Natural killer cell (primary cell): ENCODE results near the gene BFSP1. TPM values are rescaled to one million over a fixed set of nuclear protein-coding genes. Genes with fewer than 3 reads are reported as not detected.

Experiments used
- ATAC-seq, 3 donors: fragments of 150-1000 bp in 2 of 3; fragments of 200-7000 bp in 1 of 3; cut with Tn5 transposase; 1 replicate in 1 of 3; 2 replicates in 2 of 3; pipeline ENCODE4 v1.10.0; 2021; ENCODE audit warnings: mild to moderate bottlenecking in 2 of 3, moderate library complexity in 2 of 3
- DNase-seq, 2 donors: peaks; one replicate each; pipeline versions ENCODE4 v3.0.0 to v3.0.0-alpha.2; 2013 to 2021; ENCODE audit warnings: mixed read lengths in 1 of 2
- H3K27ac ChIP-seq: one replicate; pipeline ENCODE4 v1.5.1; 2013; ENCODE audit warnings: mild to moderate bottlenecking, low read length
- H3K27me3 ChIP-seq: one replicate; pipeline ENCODE4 v1.6.1; 2013; ENCODE audit warnings: low read length; ENCODE audit not compliant: control insufficient read depth, insufficient read depth
- H3K36me3 ChIP-seq: one replicate; pipeline ENCODE4 v1.6.1; 2013; ENCODE audit warnings: low read length; ENCODE audit not compliant: control insufficient read depth, insufficient read depth
- H3K4me1 ChIP-seq: one replicate; pipeline ENCODE4 v1.6.1; 2013; ENCODE audit warnings: low read length; ENCODE audit not compliant: control insufficient read depth, insufficient read depth
- H3K4me3 ChIP-seq: one replicate; pipeline ENCODE4 v1.5.1; 2013; ENCODE audit warnings: low read length
- H3K9me3 ChIP-seq: one replicate; pipeline ENCODE4 v1.6.1; 2013; ENCODE audit warnings: low read length; ENCODE audit not compliant: control insufficient read depth, insufficient read depth
- H3K27ac Mint-ChIP-seq, 2 donors: one replicate each; pipeline ENCODE4 v1.8.0; 2022; ENCODE audit warnings: mild to moderate bottlenecking in 2 of 2, mixed read lengths in 2 of 2, moderate library complexity in 1 of 2
- H3K27me3 Mint-ChIP-seq, 2 donors: one replicate each; pipeline ENCODE4 v1.8.0; 2022; ENCODE audit warnings: low read depth in 2 of 2, mixed read lengths in 2 of 2
- H3K36me3 Mint-ChIP-seq: one replicate; pipeline ENCODE4 v1.8.0; 2022; ENCODE audit warnings: mixed read lengths
- H3K4me1 Mint-ChIP-seq, 2 donors: one replicate each; pipeline ENCODE4 v1.8.0; 2022; ENCODE audit warnings: mixed read lengths in 2 of 2
- H3K4me3 Mint-ChIP-seq: one replicate; pipeline ENCODE4 v1.8.0; 2022; ENCODE audit warnings: mild to moderate bottlenecking, moderate library complexity, mixed read lengths
- H3K9me3 Mint-ChIP-seq, 2 donors: one replicate each; pipeline ENCODE4 v1.8.0; 2022; ENCODE audit warnings: mixed read lengths in 2 of 2
- CTCF ChIP-seq: fragments of 200-600 bp; IDR thresholded peaks from one replicate; pipeline ENCODE4 v1.8.0; 2022; ENCODE audit warnings: antibody characterized with exemption
- WGBS: methylation state at CpG from one replicate; pipeline ENCODE4 v1.1.7; 2013; ENCODE audit warnings: missing lambda C conversion rate; ENCODE audit not compliant: insufficient coverage; 5-methylcytosine and 5-hydroxymethylcytosine counted together
- intact Hi-C: fragments of 100-400 bp; cut with micrococcal nuclease; formaldehyde crosslinking; loops from one replicate; pipeline ENCODE4 v1.14.2; 2022
- total RNA-seq, 4 donors: library from RNA; stranded (reverse); fragments of 120-200 nt in 1 of 4; gene quantifications; one replicate each; pipeline versions ENCODE4 v1.2.3 to v1.2.4, GENCODE V29; 2013 to 2022

BFSP1 gene
- total RNA-seq, 3 donors from 2014 or later (not counting 1 experiment from before 2014, with no cell fraction given) = 2.7 to 7.3 (median 3.7) TPM

- no peaks in the 10 kb centered on the region for H3K36me3 ChIP-seq
- WGBS = 95% methylated on average over 8 of the region's 8 CpGs
- no peak overlapping the region for H3K4me3 ChIP-seq
- H3K4me1 ChIP-seq = peaks cover 12% of the 10 kb centered on the region
- H3K27me3 ChIP-seq = no peaks in the 10 kb centered on the region
- no peak overlapping the region for H3K27ac ChIP-seq
- H3K9me3 Mint-ChIP-seq = no peaks in the 10 kb centered on the region
- no peak for TF ChIP-seq CTCF
- H3K36me3 Mint-ChIP-seq = no peaks in the 10 kb centered on the region
- no peak for DNase-seq
- H3K4me1 Mint-ChIP-seq = peaks cover 44 to 53% of the 10 kb centered on the region in 2 donors
- H3K4me3 Mint-ChIP-seq = no peak overlapping the region
- no peak overlapping the region for H3K27ac Mint-ChIP-seq
- intact Hi-C loops = no loop called here
- no peaks in the 10 kb centered on the region for H3K27me3 Mint-ChIP-seq
- H3K9me3 ChIP-seq = no peaks in the 10 kb centered on the region
- ATAC-seq = no peak
Measured at GRCh38 chr20:17576215-17576614, 45.0 kb upstream of the BFSP1 start.

DNA sequence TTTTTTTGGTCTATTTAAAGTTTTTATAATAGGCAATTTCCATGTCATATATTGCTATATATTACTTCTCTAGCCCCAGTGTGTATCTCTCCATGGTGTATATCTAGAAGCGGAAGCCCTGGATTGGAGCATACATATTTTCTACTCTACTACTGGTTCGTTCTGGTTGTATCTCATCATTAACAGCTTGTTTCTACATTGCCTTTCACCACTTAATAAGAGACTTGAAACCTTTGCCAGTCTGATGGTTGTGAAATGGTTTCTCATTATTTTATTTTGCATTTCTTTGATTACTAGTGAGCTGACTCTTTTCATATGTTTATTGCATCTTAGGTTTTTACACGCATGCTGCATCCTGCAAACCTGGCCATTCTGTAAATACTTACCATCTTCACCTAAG lies 42.3 kb upstream of the BFSP1 start:
- H3K36me3 ChIP-seq = no peaks in the 10 kb centered on the region
- no peak overlapping the region for H3K27ac ChIP-seq
- DNase-seq (no peak), ATAC-seq (no peak)
- H3K9me3 ChIP-seq = no peaks in the 10 kb centered on the region
- no peaks in the 10 kb centered on the region for H3K27me3 Mint-ChIP-seq
- TF ChIP-seq CTCF = no peak
- H3K4me1 Mint-ChIP-seq = peaks cover 35 to 41% of the 10 kb centered on the region in 2 donors
- H3K9me3 Mint-ChIP-seq = no peaks in the 10 kb centered on the region
- no peak overlapping the region for H3K4me3 Mint-ChIP-seq
- intact Hi-C loops = no loop called here
- no peak overlapping the region for H3K4me3 ChIP-seq
- H3K36me3 Mint-ChIP-seq = no peaks in the 10 kb centered on the region
- no peak overlapping the region for H3K27ac Mint-ChIP-seq
- H3K4me1 ChIP-seq = peaks cover 11% of the 10 kb centered on the region
- WGBS = 100% methylated on average over 1 of the region's 3 CpGs
- peaks cover 5% of the 10 kb centered on the region for H3K27me3 ChIP-seq

DNA sequence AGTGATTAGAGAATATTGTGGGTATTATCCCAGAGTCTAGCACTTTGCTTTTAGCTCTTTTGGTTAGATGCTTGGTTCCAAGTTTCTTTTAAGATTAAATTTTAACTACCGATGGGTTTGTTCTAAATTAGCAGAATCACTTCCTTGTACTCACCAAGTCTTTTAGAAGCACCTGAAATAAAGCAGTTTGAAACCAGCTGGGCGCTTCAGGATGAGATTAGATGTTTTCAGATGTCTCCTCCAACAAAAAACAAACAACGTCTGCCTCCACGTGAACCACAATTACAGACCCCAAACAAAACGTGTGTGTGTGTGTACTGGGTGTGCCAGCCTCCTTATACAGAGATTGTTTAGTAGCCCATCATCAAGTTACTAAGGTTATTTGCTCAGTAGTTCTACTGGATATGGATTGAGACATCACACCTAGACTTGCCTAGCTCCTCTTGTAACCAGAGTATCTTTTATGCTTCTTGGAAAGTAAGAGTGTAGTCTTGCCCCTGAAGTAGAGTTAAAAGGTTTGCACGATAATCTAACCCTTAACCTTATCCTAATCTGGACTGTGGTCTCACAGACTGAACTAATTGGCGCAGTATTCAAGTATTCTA lies 41.0 kb upstream of the BFSP1 start:
- H3K27me3 ChIP-seq = peaks cover 9% of the 10 kb centered on the region
- peaks cover 0 to 5% of the 10 kb centered on the region in 2 donors for H3K27me3 Mint-ChIP-seq
- WGBS = no CpG with 5 or more reads among the region's 7 CpGs
- TF ChIP-seq CTCF = no peak
- H3K9me3 Mint-ChIP-seq = no peaks in the 10 kb centered on the region
- no peak overlapping the region for H3K27ac ChIP-seq
- ATAC-seq (no peak), DNase-seq (no peak)
- H3K4me1 ChIP-seq = peaks cover 11% of the 10 kb centered on the region
- peak overlapping the region; percentile 62 for H3K4me3 Mint-ChIP-seq
- no peaks in the 10 kb centered on the region for H3K36me3 Mint-ChIP-seq
- H3K4me1 Mint-ChIP-seq = peaks cover 35 to 41% of the 10 kb centered on the region in 2 donors
- no peak overlapping the region for H3K4me3 ChIP-seq
- no peaks in the 10 kb centered on the region for H3K9me3 ChIP-seq
- H3K36me3 ChIP-seq = no peaks in the 10 kb centered on the region
- H3K27ac Mint-ChIP-seq = peak overlapping the region; percentile 92 to 97
- intact Hi-C loops = no loop called here

DNA sequence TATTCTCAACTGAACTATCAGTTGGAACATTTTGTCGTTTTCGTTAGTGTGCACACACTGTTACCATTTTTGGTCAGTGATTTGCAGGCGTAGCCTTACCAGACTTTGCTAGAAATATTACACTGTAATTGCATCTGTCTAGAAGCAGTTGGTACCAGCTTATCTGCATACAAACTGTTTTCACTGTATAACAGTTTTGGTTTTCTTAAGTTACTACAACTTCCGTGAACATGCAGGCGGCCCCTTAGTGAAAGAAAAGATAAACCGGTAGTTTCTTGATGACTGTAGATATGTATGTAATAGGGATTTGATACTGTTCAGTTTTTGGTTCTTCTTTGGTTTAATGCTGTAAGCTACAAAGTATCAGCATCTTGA lies 40.0 kb upstream of the BFSP1 start:
- no peaks in the 10 kb centered on the region for H3K9me3 ChIP-seq
- peak overlapping the region; percentile 92 to 97 for H3K27ac Mint-ChIP-seq
- no peak for TF ChIP-seq CTCF
- H3K27me3 ChIP-seq = peaks cover 9% of the 10 kb centered on the region
- H3K36me3 ChIP-seq = no peaks in the 10 kb centered on the region
- H3K4me1 Mint-ChIP-seq = peaks cover 35 to 39% of the 10 kb centered on the region in 2 donors
- no peaks in the 10 kb centered on the region for H3K36me3 Mint-ChIP-seq
- H3K4me1 ChIP-seq = peaks cover 11% of the 10 kb centered on the region
- 37% methylated on average over 6 of the region's 6 CpGs for WGBS
- H3K4me3 Mint-ChIP-seq = peak overlapping the region; percentile 99
- peaks cover 0 to 5% of the 10 kb centered on the region in 2 donors for H3K27me3 Mint-ChIP-seq
- ATAC-seq (peak in 2 of 3 donors; percentile 24 to 33), DNase-seq (peak in 1 of 2 donors; percentile 30)
- peak overlapping the region; percentile 20 for H3K27ac ChIP-seq
- no peaks in the 10 kb centered on the region for H3K9me3 Mint-ChIP-seq
- H3K4me3 ChIP-seq = peak overlapping the region; percentile 84
- intact Hi-C loops = loop anchor here (2.0 kb wide), 2 partner anchors 42 to 66 kb away; no protein-coding TSS in a partner anchor
